SK-N-SH (cell line): ENCODE data around the gene PNMA1. TPM values are rescaled to one million over a fixed set of nuclear protein-coding genes. Genes with fewer than 3 reads are reported as not detected.

Experiments
- CTCF ChIA-PET: fragments of 300-600, 350-600 bp; formaldehyde crosslinking; extraction: SDS; loops from one replicate; lab custom pipeline; 2021; lab: Yijun Ruan, JAX
- POLR2A ChIA-PET: fragments of 350-600 bp; sonication (Branson Sonifier 250); formaldehyde crosslinking; extraction: SDS; loops from one replicate; lab custom pipeline; 2020; ENCODE audit warnings: antibody characterized with exemption, inconsistent platforms; lab: Yijun Ruan, JAX
- DNase-seq: peaks from one replicate; pipeline ENCODE4 v3.0.0; 2012
- H2AFZ ChIP-seq: fragments of 200-600 bp; sonication (generic); 2 replicates; pipeline ENCODE4 v1.8.1; 2016; ENCODE audit warnings: antibody characterized with exemption, mild to moderate bottlenecking, low read depth
- H3F3A ChIP-seq: fragments of 200-600 bp; sonication (generic); replicated peaks from 2 replicates; pipeline ENCODE3; 2016; ENCODE audit warnings: antibody characterized with exemption, mild to moderate bottlenecking; ENCODE audit not compliant: insufficient read depth
- H3K27ac ChIP-seq, 2 experiments: fragments of 200-500 bp in 1 of 2; fragments of 200-600 bp in 1 of 2; sonication (Bioruptor generic) in 1 of 2; sonication (generic), shearing (Covaris generic) in 1 of 2; 2 replicates each; pipeline versions ENCODE4 v1.5.1 to v1.6.1; 2014 to 2016; ENCODE audit warnings: low read depth in 2 of 2, inconsistent platforms in 1 of 2, low read length in 1 of 2, mild to moderate bottlenecking in 1 of 2, mixed read lengths in 1 of 2
- H3K27me3 ChIP-seq: fragments of 200-600 bp; sonication (generic), shearing (Covaris generic); 2 replicates; pipeline ENCODE4 v1.6.1; 2016; ENCODE audit warnings: mixed run types; ENCODE audit not compliant: insufficient read depth
- H3K36me3 ChIP-seq, 2 experiments: fragments of 200-500 bp in 1 of 2; fragments of 200-600 bp in 1 of 2; sonication (Bioruptor generic) in 1 of 2; sonication (generic) in 1 of 2; replicated peaks in 1 of 2; 2 replicates each; pipeline versions ENCODE3 to v1.5.1; 2014 to 2016; ENCODE audit warnings: low read length in 1 of 2, mild to moderate bottlenecking in 1 of 2; ENCODE audit not compliant: insufficient read depth in 2 of 2, control insufficient read depth in 1 of 2
- H3K4me1 ChIP-seq, 2 experiments: fragments of 200-500 bp in 1 of 2; fragments of 200-600 bp in 1 of 2; sonication (Bioruptor generic) in 1 of 2; sonication (generic), shearing (Covaris generic) in 1 of 2; 2 replicates each; pipeline versions ENCODE4 v1.5.1 to v1.6.1; 2014 to 2016; ENCODE audit warnings: low read depth in 1 of 2, low read length in 1 of 2, mixed run types in 1 of 2; ENCODE audit not compliant: insufficient read depth in 2 of 2, control insufficient read depth in 1 of 2
- H3K4me2 ChIP-seq: fragments of 200-600 bp; sonication (generic), shearing (Covaris generic); 2 replicates; pipeline ENCODE4 v1.6.1; 2017; ENCODE audit warnings: mixed run types
- H3K4me3 ChIP-seq, 2 experiments: fragments of 200-500 bp in 1 of 2; fragments of 200-600 bp in 1 of 2; sonication (Bioruptor generic) in 1 of 2; sonication (generic), shearing (Covaris generic) in 1 of 2; 2 replicates each; pipeline versions ENCODE4 v1.5.1 to v1.8.1; 2014 to 2016; ENCODE audit warnings: low read depth in 2 of 2, inconsistent platforms in 1 of 2, low read length in 1 of 2, mild to moderate bottlenecking in 1 of 2, mixed read lengths in 1 of 2, moderate library complexity in 1 of 2
- H3K79me2 ChIP-seq: fragments of 200-600 bp; sonication (generic); 2 replicates; pipeline ENCODE4 v1.8.1; 2017; ENCODE audit warnings: mild to moderate bottlenecking; ENCODE audit not compliant: insufficient read depth
- H3K9ac ChIP-seq: fragments of 200-600 bp; sonication (generic); 2 replicates; pipeline ENCODE4 v1.6.1; 2017; ENCODE audit warnings: mixed run types
- H3K9me2 ChIP-seq: fragments of 200-600 bp; sonication (generic); 2 replicates; pipeline ENCODE4 v1.6.1; 2017; ENCODE audit warnings: mixed run types
- H3K9me3 ChIP-seq: fragments of 200-600 bp; sonication (generic); 2 replicates; pipeline ENCODE4 v1.6.1; 2017; ENCODE audit warnings: mixed run types, mild to moderate bottlenecking, moderate library complexity
- H4K20me1 ChIP-seq: fragments of 200-600 bp; sonication (generic); 2 replicates; pipeline ENCODE4 v1.6.1; 2017; ENCODE audit warnings: mild to moderate bottlenecking, mixed run types; ENCODE audit not compliant: insufficient read depth
- CHD2 ChIP-seq: fragments of 150-350 bp; IDR thresholded peaks from 2 replicates; pipeline ENCODE4 v1.6.1; 2018; ENCODE audit warnings: low read length; ENCODE audit not compliant: partially characterized antibody
- MEF2A ChIP-seq: IDR thresholded peaks from 2 replicates; pipeline ENCODE4 v1.4.0; 2012; ENCODE audit warnings: low read depth, borderline replicate concordance
- RAD21 ChIP-seq: IDR thresholded peaks from 2 replicates; pipeline ENCODE4 v1.6.1; 2012; ENCODE audit warnings: mild to moderate bottlenecking, low read length
- RCOR1 ChIP-seq: fragments of 150-350 bp; IDR thresholded peaks from 2 replicates; pipeline ENCODE4 v1.6.1; 2017; ENCODE audit warnings: antibody characterized with exemption, low read length
- REST ChIP-seq: IDR thresholded peaks from 2 replicates; pipeline ENCODE4 v1.6.1; 2012; ENCODE audit warnings: mild to moderate bottlenecking, low read depth, low read length, moderate library complexity
- RFX5 ChIP-seq: IDR thresholded peaks from 2 replicates; pipeline ENCODE4 v1.6.1; 2012; ENCODE audit warnings: mild to moderate bottlenecking, improper control_type of control experiment, low read length
- SIN3A ChIP-seq: IDR thresholded peaks from 2 replicates; pipeline ENCODE4 v1.6.1; 2012; ENCODE audit warnings: low read depth, mild to moderate bottlenecking, low read length, moderate library complexity, borderline replicate concordance
- TCF12 ChIP-seq: IDR thresholded peaks from 2 replicates; pipeline ENCODE4 v1.4.0; 2012
- TEAD4 ChIP-seq: IDR thresholded peaks from 2 replicates; pipeline ENCODE4 v1.4.0; 2012; ENCODE audit warnings: mild to moderate bottlenecking, borderline replicate concordance; ENCODE audit not compliant: insufficient read depth
- YY1 ChIP-seq: IDR thresholded peaks from 2 replicates; pipeline ENCODE4 v1.4.0; 2012; ENCODE audit warnings: low read depth, mild to moderate bottlenecking
- WGBS: methylation state at CpG from one replicate; pipeline ENCODE4 v1.1.6; 2017; ENCODE audit warnings: low lambda C conversion rate; 5-methylcytosine and 5-hydroxymethylcytosine counted together
- polyA plus RNA-seq, 3 experiments: library from polyadenylated mRNA; depleted of rRNA; stranded (reverse); fragments of >200 nt; gene quantifications; 2 replicates each; pipeline ENCODE4 v1.2.3, GENCODE V29; 2012
- TF ChIP-seq, protein P1 (sequence below): fragments of 150-350 bp; IDR thresholded peaks from 2 replicates; pipeline ENCODE4 v1.6.1; 2016; ENCODE audit warnings: mild to moderate bottlenecking, low read depth, low read length
- TF ChIP-seq, protein P2 (sequence below): IDR thresholded peaks from 2 replicates; pipeline ENCODE4; 2012

PNMA1 gene
- polyA plus RNA-seq, 1 of the 3 experiments (the other 2 are of a cell fraction), result 31.5 TPM

DNA sequence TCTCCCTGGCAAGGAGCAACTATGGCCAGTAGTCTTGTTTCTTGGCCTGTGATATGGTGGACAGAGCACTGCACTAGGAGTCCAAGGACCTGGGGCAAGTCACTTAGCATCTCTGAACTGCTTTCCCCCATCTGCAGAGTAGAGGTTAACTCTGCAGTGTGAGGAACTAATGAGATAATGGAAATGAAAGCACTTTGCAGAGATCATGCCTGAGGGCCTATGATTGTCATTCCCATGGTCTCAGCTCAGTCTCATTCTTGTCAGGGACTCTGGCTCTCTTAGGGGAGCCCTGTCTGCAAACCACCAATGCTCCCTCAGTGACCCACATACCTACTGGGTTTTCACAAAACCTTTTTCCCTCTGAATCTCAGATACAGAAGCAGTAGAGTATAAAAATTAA lies 6.5 kb upstream of the PNMA1 start:
- H3F3A ChIP-seq, result peaks cover 14% of the 10 kb centered on the region
- no peak overlapping the region for H2AFZ ChIP-seq
- no peaks in the 10 kb centered on the region for H4K20me1 ChIP-seq
- CTCF ChIA-PET, result interaction anchor here (0.8 to 2.2 kb wide), 7 partner anchors 8 to 107 kb away, joined by 3 to 13 read pairs (median 3); no protein-coding TSS in a partner anchor
- POLR2A ChIA-PET, result interaction anchor here (1.2 kb wide), 1 partner anchor 166 kb away, joined by 5 read pairs; the partner anchor contains the start of gene ZNF410
- DNase-seq, result peak; percentile 71
- H3K9me2 ChIP-seq, result no peaks in the 10 kb centered on the region
- H3K4me3 ChIP-seq, result no peak overlapping the region
- peaks cover 42 to 48% of the 10 kb centered on the region in 2 experiments for H3K36me3 ChIP-seq
- H3K27ac ChIP-seq, result no peak overlapping the region
- H3K4me1 ChIP-seq, result peaks cover 4 to 45% of the 10 kb centered on the region in 2 experiments; a peak in 3 of 4 replicates
- no peaks in the 10 kb centered on the region for H3K9me3 ChIP-seq
- no peaks in the 10 kb centered on the region for H3K27me3 ChIP-seq
- H3K9ac ChIP-seq, result no peak overlapping the region
- TF ChIP-seq CHD2, result peak; percentile 28
- TF ChIP-seq YY1, result no peak
- TF ChIP-seq RCOR1, result peak; percentile 93
- no peak for TF ChIP-seq TCF12
- no peak for TF ChIP-seq MEF2A
- TF ChIP-seq RAD21, result no peak
- no peaks in the 10 kb centered on the region for H3K79me2 ChIP-seq
- no peak overlapping the region for H3K4me2 ChIP-seq

GRCh38 chr14:73719791-73720190 lies 5.6 kb upstream of the PNMA1 start:
- WGBS, result 96% methylated on average over 8 of the region's 8 CpGs
- Histone ChIP-seq H3F3A (peaks cover 22% of the 10 kb centered on the region), H2AFZ (no peak overlapping the region), H3K4me3 (no peak overlapping the region), H3K79me2 (no peaks in the 10 kb centered on the region), H3K9ac (no peak overlapping the region), H3K4me1 (peaks cover 4 to 48% of the 10 kb centered on the region in 2 experiments; a peak in 3 of 4 replicates), H3K36me3 (peaks cover 42 to 46% of the 10 kb centered on the region in 2 experiments), H3K9me3 (no peaks in the 10 kb centered on the region), H3K27me3 (no peaks in the 10 kb centered on the region), H3K9me2 (no peaks in the 10 kb centered on the region), H4K20me1 (no peaks in the 10 kb centered on the region), H3K27ac (peak overlapping the region in 1 of 2 experiments; percentile 71; a peak in 2 of 4 replicates), H3K4me2 (no peak overlapping the region)
- no peak for TF ChIP-seq TEAD4
- DNase-seq, result peak; percentile 15
- CTCF ChIA-PET, result interaction anchor here (0.8 to 2.2 kb wide), 4 partner anchors 9 to 108 kb away, joined by 3 to 13 read pairs (median 4); no protein-coding TSS in a partner anchor
- POLR2A ChIA-PET, result interaction anchor here (1.2 kb wide), 1 partner anchor 167 kb away, joined by 5 read pairs; the partner anchor contains the start of gene ZNF410

GRCh38 chr14:73719361-73719760 lies 5.2 kb upstream of the PNMA1 start:
- Histone ChIP-seq H3K4me3 (no peak overlapping the region), H3K9ac (no peak overlapping the region), H3K27me3 (no peaks in the 10 kb centered on the region), H4K20me1 (no peaks in the 10 kb centered on the region), H3K9me3 (no peaks in the 10 kb centered on the region), H3K27ac (peak overlapping the region in 1 of 2 experiments; percentile 71; a peak in 2 of 4 replicates), H2AFZ (no peak overlapping the region), H3K79me2 (no peaks in the 10 kb centered on the region), H3K4me2 (no peak overlapping the region), H3K4me1 (peaks cover 4 to 47% of the 10 kb centered on the region in 2 experiments; a peak in 3 of 4 replicates), H3K9me2 (no peaks in the 10 kb centered on the region), H3F3A (peaks cover 22% of the 10 kb centered on the region), H3K36me3 (peaks cover 40 to 42% of the 10 kb centered on the region in 2 experiments)
- CTCF ChIA-PET, result interaction anchor here (1.4 to 2.2 kb wide), 3 partner anchors 9 to 109 kb away, joined by 4 to 13 read pairs (median 4); no protein-coding TSS in a partner anchor
- POLR2A ChIA-PET, result interaction anchor here (0.6 to 1.2 kb wide), 4 partner anchors 9 to 167 kb away, joined by 3 to 5 read pairs (median 4); partner anchors contain the start of genes PTGR2 and ZNF410
- no peak for DNase-seq
- 90% methylated on average over 11 of the region's 13 CpGs for WGBS
- TF ChIP-seq MEF2A (no peak), RCOR1 (no peak), RAD21 (no peak), RFX5 (no peak), REST (no peak), SIN3A (no peak)
- TF ChIP-seq, protein P1, sequence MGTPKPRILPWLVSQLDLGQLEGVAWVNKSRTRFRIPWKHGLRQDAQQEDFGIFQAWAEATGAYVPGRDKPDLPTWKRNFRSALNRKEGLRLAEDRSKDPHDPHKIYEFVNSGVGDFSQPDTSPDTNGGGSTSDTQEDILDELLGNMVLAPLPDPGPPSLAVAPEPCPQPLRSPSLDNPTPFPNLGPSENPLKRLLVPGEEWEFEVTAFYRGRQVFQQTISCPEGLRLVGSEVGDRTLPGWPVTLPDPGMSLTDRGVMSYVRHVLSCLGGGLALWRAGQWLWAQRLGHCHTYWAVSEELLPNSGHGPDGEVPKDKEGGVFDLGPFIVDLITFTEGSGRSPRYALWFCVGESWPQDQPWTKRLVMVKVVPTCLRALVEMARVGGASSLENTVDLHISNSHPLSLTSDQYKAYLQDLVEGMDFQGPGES, result no peak
- TF ChIP-seq, protein P2, sequence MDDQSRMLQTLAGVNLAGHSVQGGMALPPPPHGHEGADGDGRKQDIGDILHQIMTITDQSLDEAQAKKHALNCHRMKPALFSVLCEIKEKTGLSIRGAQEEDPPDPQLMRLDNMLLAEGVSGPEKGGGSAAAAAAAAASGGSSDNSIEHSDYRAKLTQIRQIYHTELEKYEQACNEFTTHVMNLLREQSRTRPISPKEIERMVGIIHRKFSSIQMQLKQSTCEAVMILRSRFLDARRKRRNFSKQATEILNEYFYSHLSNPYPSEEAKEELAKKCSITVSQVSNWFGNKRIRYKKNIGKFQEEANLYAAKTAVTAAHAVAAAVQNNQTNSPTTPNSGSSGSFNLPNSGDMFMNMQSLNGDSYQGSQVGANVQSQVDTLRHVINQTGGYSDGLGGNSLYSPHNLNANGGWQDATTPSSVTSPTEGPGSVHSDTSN, result no peak
